MCF 10A (cell line): ENCODE data around the gene JADE1. TPM values are rescaled to one million over a fixed set of nuclear protein-coding genes. Genes with fewer than 3 reads are reported as not detected.

Experiments used
- BruUV-seq: library from RNA; stranded (reverse); fragments of 400-500 nt; replicated peaks from 2 replicates; lab custom pipeline; 2021; lab: Mats Ljungman, UMichigan
- CTCF ChIA-PET: fragments of 300-600 bp; sonication (Branson Sonifier 250); formaldehyde crosslinking; extraction: SDS; loops from one replicate; lab custom pipeline; 2021; ENCODE audit warnings: antibody characterized with exemption, inconsistent platforms; lab: Yijun Ruan, JAX
- POLR2A ChIA-PET: fragments of 300-600, 350-650 bp; sonication (Branson Sonifier 250); formaldehyde crosslinking; extraction: SDS; loops from one replicate; lab custom pipeline; 2020; ENCODE audit warnings: antibody characterized with exemption, inconsistent platforms; lab: Yijun Ruan, JAX
- DNase-seq: peaks from one replicate; pipeline ENCODE4 v3.0.0-alpha.2; 2018; ENCODE audit not compliant: unreplicated experiment
- H3K27ac Mint-ChIP-seq: one replicate; pipeline ENCODE4 v1.8.0; 2022; ENCODE audit warnings: mild to moderate bottlenecking, low read depth, mixed read lengths; ENCODE audit not compliant: unreplicated experiment
- H3K27me3 Mint-ChIP-seq: one replicate; pipeline ENCODE4 v1.8.0; 2022; ENCODE audit warnings: mixed read lengths; ENCODE audit not compliant: insufficient read depth, unreplicated experiment
- H3K36me3 Mint-ChIP-seq: one replicate; pipeline ENCODE4 v1.8.0; 2022; ENCODE audit warnings: mild to moderate bottlenecking, moderate library complexity, mixed read lengths; ENCODE audit not compliant: insufficient read depth, unreplicated experiment
- H3K4me1 Mint-ChIP-seq: one replicate; pipeline ENCODE4 v1.8.0; 2022; ENCODE audit warnings: mixed read lengths; ENCODE audit not compliant: insufficient read depth, unreplicated experiment
- H3K4me3 Mint-ChIP-seq: one replicate; pipeline ENCODE4 v1.8.0; 2022; ENCODE audit warnings: mild to moderate bottlenecking, moderate library complexity, mixed read lengths; ENCODE audit not compliant: unreplicated experiment
- H3K9me3 Mint-ChIP-seq: one replicate; pipeline ENCODE4 v1.8.0; 2022; ENCODE audit warnings: mixed read lengths; ENCODE audit not compliant: unreplicated experiment
- CTCF ChIP-seq: fragments of 200-600 bp; IDR thresholded peaks from one replicate; pipeline ENCODE4 v1.8.0; 2022; ENCODE audit warnings: antibody characterized with exemption, mild to moderate bottlenecking; ENCODE audit not compliant: unreplicated experiment
- intact Hi-C: fragments of 100-400 bp; cut with micrococcal nuclease; formaldehyde crosslinking; loops from 2 replicates; pipeline ENCODE4 v1.14.1; 2022
- total RNA-seq: library from RNA; stranded (reverse); gene quantifications from 2 replicates; pipeline ENCODE4 v1.2.3, GENCODE V29; 2022

Gene JADE1
- total RNA-seq, 1 experiment from 2014 or later, result 25.9 TPM

GRCh38 chr4:128863312-128864075 lies 54.0 kb downstream of the JADE1 start:
- Mint-ChIP-seq H3K27ac (peak overlapping the region; percentile 47), H3K36me3 (peaks cover 89% of the 10 kb centered on the region), H3K9me3 (no peaks in the 10 kb centered on the region), H3K4me1 (peaks cover 3% of the 10 kb centered on the region), H3K27me3 (no peaks in the 10 kb centered on the region), H3K4me3 (no peak overlapping the region)
- ChIA-PET CTCF (interaction anchor here (0.6 to 3.1 kb wide), 42 partner anchors 9 to 677 kb away, joined by 3 to 40 read pairs (median 4); partner anchors contain the start of gene JADE1), POLR2A (interaction anchor here (0.8 to 1.1 kb wide), 3 partner anchors 9 to 671 kb away, joined by 4 to 8 read pairs (median 4); no protein-coding TSS in a partner anchor)
- peak; percentile 89 for DNase-seq
- intact Hi-C loops, result loop anchor here (1.0 kb wide), 5 partner anchors 53 to 672 kb away; no protein-coding TSS in a partner anchor
- peak; percentile 63 for TF ChIP-seq CTCF
- BruUV-seq, result no TSS peak

GRCh38 chr4:128865132-128865531 lies 55.6 kb downstream of the JADE1 start:
- Mint-ChIP-seq H3K9me3 (no peaks in the 10 kb centered on the region), H3K27me3 (no peaks in the 10 kb centered on the region), H3K36me3 (peaks cover 85% of the 10 kb centered on the region), H3K27ac (peak overlapping the region; percentile 17), H3K4me1 (peaks cover 8% of the 10 kb centered on the region), H3K4me3 (no peak overlapping the region)
- ChIA-PET CTCF (interaction anchor here (1.0 to 1.1 kb wide), 2 partner anchors 9 to 299 kb away, joined by 3 read pairs; no protein-coding TSS in a partner anchor), POLR2A (no interaction called here)
- DNase-seq, result no peak
- TF ChIP-seq CTCF, result no peak
- intact Hi-C loops, result loop anchor here (5.0 kb wide), 1 partner anchor 227 kb away; the partner anchor contains the start of gene SCLT1
- BruUV-seq, result no TSS peak

GRCh38 chr4:128866269-128866668 lies 56.8 kb downstream of the JADE1 start:
- DNase-seq, result no peak
- peaks cover 88% of the 10 kb centered on the region for H3K36me3 Mint-ChIP-seq
- no peaks in the 10 kb centered on the region for H3K27me3 Mint-ChIP-seq
- no peak overlapping the region for H3K4me3 Mint-ChIP-seq
- CTCF ChIA-PET, result interaction anchor here (0.7 to 1.1 kb wide), 3 partner anchors 10 to 300 kb away, joined by 3 read pairs; no protein-coding TSS in a partner anchor
- no peaks in the 10 kb centered on the region for H3K9me3 Mint-ChIP-seq
- peak overlapping the region; percentile 17 for H3K27ac Mint-ChIP-seq
- H3K4me1 Mint-ChIP-seq, result peaks cover 8% of the 10 kb centered on the region
- intact Hi-C loops, result loop anchor here (5.0 kb wide), 1 partner anchor 226 kb away; the partner anchor contains the start of gene SCLT1
- no TSS peak for BruUV-seq
- no peak for TF ChIP-seq CTCF
- POLR2A ChIA-PET, result no interaction called here

- Mint-ChIP-seq H3K4me3 (no peak overlapping the region), H3K27ac (peak overlapping the region; percentile 17), H3K4me1 (peaks cover 11% of the 10 kb centered on the region), H3K36me3 (peaks cover 88% of the 10 kb centered on the region), H3K27me3 (no peaks in the 10 kb centered on the region), H3K9me3 (no peaks in the 10 kb centered on the region)
- DNase-seq, result no peak
- intact Hi-C loops, result loop anchor here (5.0 kb wide), 1 partner anchor 226 kb away; the partner anchor contains the start of gene SCLT1
- no TSS peak for BruUV-seq
- no peak for TF ChIP-seq CTCF
- ChIA-PET CTCF (interaction anchor here (1.7 kb wide), 1 partner anchor 301 kb away, joined by 6 read pairs; no protein-coding TSS in a partner anchor), POLR2A (no interaction called here)
These were observed 57.2 kb downstream of the JADE1 start for GRCh38 chr4:128866691-128867090.
